CD14-positive monocyte (primary cell): ENCODE measurements around the gene LIMCH1. TPM values are rescaled to one million over a fixed set of nuclear protein-coding genes. Genes with fewer than 3 reads are reported as not detected.

Experiments used
- DNase-seq, 3 donors: peaks; one replicate each; pipeline ENCODE4 v3.0.0-alpha.2; 2011 to 2022
- H2AFZ ChIP-seq: 2 replicates; pipeline ENCODE4 v1.6.0; 2012; ENCODE audit warnings: mild to moderate bottlenecking, low read depth, low read length, inconsistent platforms; ENCODE audit not compliant: insufficient read depth, poor library complexity, severe bottlenecking
- H3K27ac ChIP-seq, 2 donors: 1 replicate in 1 of 2; 2 replicates in 1 of 2; pipeline ENCODE4 v1.5.1; 2012 to 2013; ENCODE audit warnings: low read length in 2 of 2, control low read depth in 1 of 2, inconsistent platforms in 1 of 2, low read depth in 1 of 2, mild to moderate bottlenecking in 1 of 2
- H3K27me3 ChIP-seq, 2 donors: one replicate each; pipeline versions ENCODE4 v1.6.0 to v1.6.1; 2011 to 2013; ENCODE audit warnings: low read length in 2 of 2; ENCODE audit not compliant: control insufficient read depth in 2 of 2, insufficient read depth in 2 of 2
- H3K36me3 ChIP-seq, 2 donors: replicated peaks in 1 of 2; 1 replicate in 1 of 2; 2 replicates in 1 of 2; pipeline versions ENCODE4 v1.5.1 to v1.6.1; 2012 to 2013; ENCODE audit warnings: low read length in 2 of 2, control low read depth in 1 of 2, inconsistent platforms in 1 of 2, mild to moderate bottlenecking in 1 of 2; ENCODE audit not compliant: insufficient read depth in 2 of 2, control insufficient read depth in 1 of 2
- H3K4me1 ChIP-seq, 2 donors: 1 replicate in 1 of 2; 2 replicates in 1 of 2; pipeline versions ENCODE4 v1.5.1 to v1.6.1; 2012 to 2013; ENCODE audit warnings: low read length in 2 of 2, control low read depth in 1 of 2, inconsistent platforms in 1 of 2, mild to moderate bottlenecking in 1 of 2, moderate library complexity in 1 of 2; ENCODE audit not compliant: insufficient read depth in 2 of 2, control insufficient read depth in 1 of 2
- H3K4me2 ChIP-seq: replicated peaks from 2 replicates; pipeline ENCODE3; 2012; ENCODE audit warnings: low read length, moderate library complexity, mild to moderate bottlenecking; ENCODE audit not compliant: poor library complexity, severe bottlenecking; ENCODE audit errors: extremely low read depth
- H3K4me3 ChIP-seq, 3 experiments: fragments of 200-600 bp in 1 of 3; sonication (generic) in 1 of 3; replicated peaks in 1 of 3; 1 replicate in 2 of 3; 2 replicates in 1 of 3; pipeline ENCODE4 v1.5.1; 2011 to 2013; ENCODE audit warnings: low read length in 3 of 3, mild to moderate bottlenecking in 3 of 3, control low read depth in 2 of 3, low read depth in 2 of 3, inconsistent platforms in 1 of 3, moderate library complexity in 1 of 3
- H3K79me2 ChIP-seq: 2 replicates; pipeline ENCODE4 v1.6.0; 2012; ENCODE audit warnings: mild to moderate bottlenecking, control low read depth, inconsistent platforms, low read length, moderate library complexity; ENCODE audit not compliant: insufficient read depth
- H3K9ac ChIP-seq: 2 replicates; pipeline ENCODE4 v1.6.0; 2017; ENCODE audit warnings: low read length, mild to moderate bottlenecking; ENCODE audit not compliant: insufficient read depth, poor library complexity, severe bottlenecking
- H3K9me3 ChIP-seq, 2 donors: replicated peaks in 1 of 2; 1 replicate in 1 of 2; 2 replicates in 1 of 2; pipeline versions ENCODE4 v1.5.1 to v1.6.1; 2012 to 2013; ENCODE audit warnings: low read length in 2 of 2, control low read depth in 1 of 2; ENCODE audit not compliant: control insufficient read depth in 1 of 2, insufficient read depth in 1 of 2
- H4K20me1 ChIP-seq: 2 replicates; pipeline ENCODE4 v1.6.0; 2012; ENCODE audit warnings: mild to moderate bottlenecking, low read length, control low read depth, moderate library complexity; ENCODE audit not compliant: insufficient read depth
- H3K27ac Mint-ChIP-seq, 7 donors: one replicate each; pipeline ENCODE4 v1.8.0; 2020; ENCODE audit warnings: mild to moderate bottlenecking in 7 of 7, mixed read lengths in 7 of 7, moderate library complexity in 6 of 7, inconsistent platforms in 2 of 7
- H3K27me3 Mint-ChIP-seq, 3 donors: one replicate each; pipeline ENCODE4 v1.8.0; 2021 to 2022; ENCODE audit warnings: low read depth in 3 of 3, mild to moderate bottlenecking in 3 of 3, mixed read lengths in 3 of 3, moderate library complexity in 3 of 3, inconsistent platforms in 1 of 3
- H3K36me3 Mint-ChIP-seq, 2 donors: one replicate each; pipeline ENCODE4 v1.8.0; 2020; ENCODE audit warnings: mixed read lengths in 2 of 2, inconsistent platforms in 1 of 2, mild to moderate bottlenecking in 1 of 2
- H3K4me1 Mint-ChIP-seq: one replicate; pipeline ENCODE4 v1.8.0; 2020; ENCODE audit warnings: mild to moderate bottlenecking, mixed read lengths
- H3K4me3 Mint-ChIP-seq, 2 donors: one replicate each; pipeline ENCODE4 v1.8.0; 2020; ENCODE audit warnings: mild to moderate bottlenecking in 2 of 2, mixed read lengths in 2 of 2, moderate library complexity in 1 of 2
- H3K9me3 Mint-ChIP-seq, 7 donors: one replicate each; pipeline ENCODE4 v1.8.0; 2020 to 2022; ENCODE audit warnings: mixed read lengths in 7 of 7, mild to moderate bottlenecking in 6 of 7, moderate library complexity in 6 of 7, inconsistent platforms in 2 of 7
- WGBS: methylation state at CpG from one replicate; pipeline ENCODE4 v1.1.5; 2013; ENCODE audit warnings: missing lambda C conversion rate; ENCODE audit not compliant: insufficient coverage; 5-methylcytosine and 5-hydroxymethylcytosine counted together
- intact Hi-C, 2 donors: fragments of 100-400 bp; cut with micrococcal nuclease; formaldehyde crosslinking; loops; one replicate each; pipeline versions ENCODE4 v1.15.0 to v1.15.1; 2023
- polyA plus RNA-seq, 3 donors: library from polyadenylated mRNA; depleted of rRNA in 1 of 3; unstranded in 2 of 3; stranded (reverse) in 1 of 3; fragments of 300-500 nt in 2 of 3; fragments of >200 nt in 1 of 3; fragmentation: Illumina TruSeq in 2 of 3; gene quantifications; 1 replicate in 2 of 3; 2 replicates in 1 of 3; pipeline ENCODE4 v1.2.3, GENCODE V29; 2012 to 2021
- TF ChIP-seq, protein P1 (sequence below): fragments of 200-600 bp; IDR thresholded peaks from one replicate; pipeline ENCODE4 v1.8.0; 2022; ENCODE audit warnings: antibody characterized with exemption, mild to moderate bottlenecking

The LIMCH1 gene
- polyA plus RNA-seq, 3 donors: 0.25 to 0.64 (median 0.32) TPM

GRCh38 chr4:41590591-41590990 lies 52.6 kb downstream of the LIMCH1 start:
- no peaks in the 10 kb centered on the region for H3K36me3 ChIP-seq
- H3K4me1 ChIP-seq: no peaks in the 10 kb centered on the region
- H3K27me3 ChIP-seq: no peaks in the 10 kb centered on the region
- Mint-ChIP-seq H3K36me3 (no peaks in the 10 kb centered on the region), H3K9me3 (peaks cover 0 to 4% (median 0%) of the 10 kb centered on the region in 7 donors), H3K27me3 (peaks cover 0 to 5% (median 3%) of the 10 kb centered on the region in 3 donors), H3K4me3 (no peak overlapping the region), H3K4me1 (no peaks in the 10 kb centered on the region), H3K27ac (no peak overlapping the region)
- DNase-seq: no peak
- TF ChIP-seq, protein P1, sequence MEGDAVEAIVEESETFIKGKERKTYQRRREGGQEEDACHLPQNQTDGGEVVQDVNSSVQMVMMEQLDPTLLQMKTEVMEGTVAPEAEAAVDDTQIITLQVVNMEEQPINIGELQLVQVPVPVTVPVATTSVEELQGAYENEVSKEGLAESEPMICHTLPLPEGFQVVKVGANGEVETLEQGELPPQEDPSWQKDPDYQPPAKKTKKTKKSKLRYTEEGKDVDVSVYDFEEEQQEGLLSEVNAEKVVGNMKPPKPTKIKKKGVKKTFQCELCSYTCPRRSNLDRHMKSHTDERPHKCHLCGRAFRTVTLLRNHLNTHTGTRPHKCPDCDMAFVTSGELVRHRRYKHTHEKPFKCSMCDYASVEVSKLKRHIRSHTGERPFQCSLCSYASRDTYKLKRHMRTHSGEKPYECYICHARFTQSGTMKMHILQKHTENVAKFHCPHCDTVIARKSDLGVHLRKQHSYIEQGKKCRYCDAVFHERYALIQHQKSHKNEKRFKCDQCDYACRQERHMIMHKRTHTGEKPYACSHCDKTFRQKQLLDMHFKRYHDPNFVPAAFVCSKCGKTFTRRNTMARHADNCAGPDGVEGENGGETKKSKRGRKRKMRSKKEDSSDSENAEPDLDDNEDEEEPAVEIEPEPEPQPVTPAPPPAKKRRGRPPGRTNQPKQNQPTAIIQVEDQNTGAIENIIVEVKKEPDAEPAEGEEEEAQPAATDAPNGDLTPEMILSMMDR: no peak
- no peak overlapping the region for H3K27ac ChIP-seq
- no peaks in the 10 kb centered on the region for H4K20me1 ChIP-seq
- intact Hi-C loops: no loop called here
- H3K79me2 ChIP-seq: no peaks in the 10 kb centered on the region
- no peak overlapping the region for H2AFZ ChIP-seq
- H3K4me2 ChIP-seq: no peak overlapping the region
- WGBS: 56% methylated on average over 2 of the region's 3 CpGs
- no peak overlapping the region for H3K4me3 ChIP-seq
- no peak overlapping the region for H3K9ac ChIP-seq
- no peaks in the 10 kb centered on the region for H3K9me3 ChIP-seq

DNA sequence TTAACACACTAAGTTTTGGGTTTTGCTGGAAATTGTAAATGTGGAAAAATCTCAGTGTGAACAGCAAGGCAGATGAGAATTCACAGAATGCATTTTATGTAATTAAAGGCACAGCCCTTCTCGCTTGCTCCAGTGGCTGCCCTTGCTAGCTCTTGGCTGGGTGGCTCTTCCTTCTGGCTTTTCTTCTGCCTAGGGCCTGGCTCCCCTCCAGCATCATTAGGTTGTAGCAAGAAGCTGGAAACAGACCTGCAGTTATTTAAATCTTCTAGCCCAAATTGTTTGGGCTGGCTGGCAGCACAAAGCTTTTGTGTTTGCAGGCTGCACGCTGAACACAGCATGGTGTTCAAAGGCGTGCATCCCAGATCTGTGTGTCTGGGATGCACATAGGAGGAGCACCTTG lies 56.5 kb downstream of the LIMCH1 start:
- no peak overlapping the region for H3K4me3 Mint-ChIP-seq
- H3K9me3 ChIP-seq: no peaks in the 10 kb centered on the region
- intact Hi-C loops: no loop called here
- no peak overlapping the region for H3K9ac ChIP-seq
- TF ChIP-seq, protein P1: no peak
- WGBS: 100% methylated on average over 1 of the region's 3 CpGs
- no peaks in the 10 kb centered on the region for H3K4me1 Mint-ChIP-seq
- H2AFZ ChIP-seq: no peak overlapping the region
- DNase-seq: no peak
- H3K27me3 Mint-ChIP-seq: peaks cover 0 to 6% (median 1%) of the 10 kb centered on the region in 3 donors
- H4K20me1 ChIP-seq: no peaks in the 10 kb centered on the region
- no peaks in the 10 kb centered on the region for H3K36me3 Mint-ChIP-seq
- H3K9me3 Mint-ChIP-seq: peaks cover 0 to 4% (median 0%) of the 10 kb centered on the region in 7 donors
- no peak overlapping the region for H3K27ac Mint-ChIP-seq
- H3K27ac ChIP-seq: no peak overlapping the region
- no peak overlapping the region for H3K4me3 ChIP-seq
- H3K4me1 ChIP-seq: no peaks in the 10 kb centered on the region
- no peaks in the 10 kb centered on the region for H3K36me3 ChIP-seq
- H3K79me2 ChIP-seq: no peaks in the 10 kb centered on the region
- H3K27me3 ChIP-seq: no peaks in the 10 kb centered on the region
- H3K4me2 ChIP-seq: no peak overlapping the region
